ENCODE measurements around the gene PRKAR1B. TPM values are rescaled to one million over a fixed set of nuclear protein-coding genes. Genes with fewer than 3 reads are reported as not detected.

PRKAR1B gene
- total RNA-seq, 1 donor from 2014 or later, result 82.4 TPM

GRCh38 chr7:537911-538634, 189.0 kb downstream of the PRKAR1B start:
- peak; percentile 73 for DNase-seq

- DNase-seq, result no peak
Measured at GRCh38 chr7:536231-536630, 190.8 kb downstream of the PRKAR1B start.

- no peak for DNase-seq
Measured at GRCh38 chr7:534959-535358, 192.1 kb downstream of the PRKAR1B start.

- no peak for DNase-seq
Measured at GRCh38 chr7:534075-534474, 193.0 kb downstream of the PRKAR1B start.

GRCh38 chr7:533266-533665, 193.8 kb downstream of the PRKAR1B start:
- no peak for DNase-seq

- DNase-seq, result no peak
Measured at GRCh38 chr7:532379-533143, 194.5 kb downstream of the PRKAR1B start.

GRCh38 chr7:531777-532176, 195.3 kb downstream of the PRKAR1B start:
- DNase-seq, result no peak

- DNase-seq, result no peak
Measured at GRCh38 chr7:528451-528850, 198.6 kb downstream of the PRKAR1B start.

GRCh38 chr7:527723-528122, 199.4 kb downstream of the PRKAR1B start:
- DNase-seq, result no peak

GRCh38 chr7:526460-527034, 200.5 kb downstream of the PRKAR1B start:
- DNase-seq, result no peak

- DNase-seq, result peak; percentile 32
Measured at GRCh38 chr7:525740-526139, 201.3 kb downstream of the PRKAR1B start.

GRCh38 chr7:524800-525199, 202.3 kb downstream of the PRKAR1B start:
- DNase-seq, result no peak

GRCh38 chr7:523347-524336, 203.4 kb downstream of the PRKAR1B start:
- DNase-seq, result no peak

GRCh38 chr7:522951-523314, 204.1 kb downstream of the PRKAR1B start:
- no peak for DNase-seq

GRCh38 chr7:522071-522950, 204.8 kb downstream of the PRKAR1B start:
- DNase-seq, result peak; percentile 74

GRCh38 chr7:521221-522070, 205.6 kb downstream of the PRKAR1B start:
- peak; percentile 63 for DNase-seq

GRCh38 chr7:520503-521161, 206.4 kb downstream of the PRKAR1B start:
- DNase-seq, result peak; percentile 46

- peak; percentile 70 for DNase-seq
Measured at GRCh38 chr7:519484-520390, 207.3 kb downstream of the PRKAR1B start, which contains the start of gene PDGFA. TSS of gene PDGFA (minus strand) at chr7:519846. CDS start at chr7:519001, 845 bp downstream.

Measured in dermis blood vessel endothelial cell (primary cell).